Effector memory CD4-positive, alpha-beta T cell (primary cell): ENCODE data around the gene SLC12A9.
"Not testable (repeated sequence)": the region's sequence is repeated elsewhere in the genome, so short reads cannot be mapped to it uniquely, and the experiment has no call there.

Experiments used
- DNase-seq, 3 donors: peaks; one replicate each; pipeline ENCODE4 v3.0.0-alpha.2; 2020
- H3K27ac ChIP-seq: 2 replicates; pipeline ENCODE4 v1.7.0; 2013; ENCODE audit warnings: mild to moderate bottlenecking, low read length, moderate library complexity; ENCODE audit not compliant: insufficient read depth, poor library complexity, severe bottlenecking
- H3K27me3 ChIP-seq: replicated peaks from 2 replicates; pipeline ENCODE4 v1.7.0; 2013; ENCODE audit warnings: mild to moderate bottlenecking, low read length; ENCODE audit not compliant: insufficient read depth, control insufficient read depth, poor library complexity, severe bottlenecking
- H3K36me3 ChIP-seq: 2 replicates; pipeline ENCODE4 v1.7.0; 2013; ENCODE audit warnings: mild to moderate bottlenecking, low read length, moderate library complexity; ENCODE audit not compliant: control insufficient read depth, insufficient read depth
- H3K4me1 ChIP-seq: 2 replicates; pipeline ENCODE4 v1.7.0; 2013; ENCODE audit warnings: low read length, mild to moderate bottlenecking; ENCODE audit not compliant: control insufficient read depth, insufficient read depth, poor library complexity, severe bottlenecking
- H3K4me3 ChIP-seq: 2 replicates; pipeline ENCODE4 v1.7.0; 2013; ENCODE audit warnings: low read length, low read depth, mild to moderate bottlenecking; ENCODE audit not compliant: insufficient read depth, poor library complexity, severe bottlenecking
- H3K9me3 ChIP-seq: 2 replicates; pipeline ENCODE4 v1.7.0; 2013; ENCODE audit warnings: mild to moderate bottlenecking, low read length, moderate library complexity; ENCODE audit not compliant: control insufficient read depth

SLC12A9 gene

GRCh38 chr7:100816515-100816914 lies 36.0 kb upstream of the SLC12A9 start:
- H3K9me3 ChIP-seq, H3K27ac ChIP-seq, H3K4me3 ChIP-seq, DNase-seq, H3K27me3 ChIP-seq, H3K36me3 ChIP-seq, H3K4me1 ChIP-seq: not testable (repeated sequence)

GRCh38 chr7:100817097-100817496 lies 35.4 kb upstream of the SLC12A9 start:
- H3K27me3 ChIP-seq: no peaks in the 10 kb centered on the region
- no peaks in the 10 kb centered on the region for H3K36me3 ChIP-seq
- no peaks in the 10 kb centered on the region for H3K9me3 ChIP-seq
- H3K27ac ChIP-seq: no peak overlapping the region
- no peaks in the 10 kb centered on the region for H3K4me1 ChIP-seq
- H3K4me3 ChIP-seq: no peak overlapping the region
- no peak for DNase-seq

DNA sequence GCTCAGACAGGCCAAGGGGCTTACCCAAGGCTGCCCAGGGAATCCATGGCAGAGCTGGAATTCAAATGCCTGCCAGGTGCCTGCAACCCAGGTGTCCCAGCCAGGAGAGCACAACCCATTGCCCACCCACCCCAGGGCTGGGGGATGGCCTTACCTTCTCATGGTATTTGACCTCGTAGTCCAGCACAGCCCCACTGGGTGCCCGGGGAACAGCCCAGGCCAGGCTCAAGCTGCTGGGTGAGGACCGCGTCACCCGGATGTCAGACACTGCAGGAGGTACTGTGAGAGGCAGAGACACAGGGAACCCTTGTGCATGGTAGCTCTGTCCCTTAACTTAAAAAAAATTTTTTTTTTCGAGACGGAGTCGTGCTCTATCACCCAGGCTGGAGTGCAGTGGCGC lies 34.1 kb upstream of the SLC12A9 start:
- H3K9me3 ChIP-seq: no peaks in the 10 kb centered on the region
- no peaks in the 10 kb centered on the region for H3K27me3 ChIP-seq
- no peaks in the 10 kb centered on the region for H3K36me3 ChIP-seq
- no peak overlapping the region for H3K27ac ChIP-seq
- DNase-seq: no peak
- H3K4me3 ChIP-seq: no peak overlapping the region
- no peaks in the 10 kb centered on the region for H3K4me1 ChIP-seq

- DNase-seq: no peak
- Histone ChIP-seq H3K4me3 (no peak overlapping the region), H3K4me1 (no peaks in the 10 kb centered on the region), H3K27ac (no peak overlapping the region), H3K27me3 (no peaks in the 10 kb centered on the region), H3K9me3 (no peaks in the 10 kb centered on the region), H3K36me3 (no peaks in the 10 kb centered on the region)
Observed at GRCh38 chr7:100818825-100819224, 33.7 kb upstream of the SLC12A9 start.

DNA sequence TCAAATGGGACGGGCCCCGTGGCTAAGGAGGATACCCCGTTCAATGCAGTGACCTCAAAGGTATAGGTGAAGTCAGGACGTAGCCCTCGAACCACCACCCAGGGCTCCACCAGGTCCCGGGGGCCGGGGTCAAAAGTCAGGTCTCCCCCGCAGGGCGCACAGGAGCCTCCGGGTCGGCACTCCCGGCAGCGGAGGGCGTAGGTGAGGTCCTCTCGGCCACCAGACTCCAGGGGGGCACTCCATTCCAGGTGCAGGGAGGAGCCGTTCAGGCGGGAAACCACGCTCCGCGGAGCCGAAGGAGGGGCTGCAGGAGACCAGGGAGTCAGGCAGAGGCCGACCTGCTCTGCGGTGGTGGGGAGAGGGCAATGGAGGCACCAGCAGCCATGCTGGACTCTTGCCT lies 32.9 kb upstream of the SLC12A9 start:
- Histone ChIP-seq H3K4me3 (no peak overlapping the region), H3K9me3 (no peaks in the 10 kb centered on the region), H3K4me1 (no peaks in the 10 kb centered on the region), H3K27ac (no peak overlapping the region), H3K27me3 (no peaks in the 10 kb centered on the region), H3K36me3 (no peaks in the 10 kb centered on the region)
- DNase-seq: no peak

DNA sequence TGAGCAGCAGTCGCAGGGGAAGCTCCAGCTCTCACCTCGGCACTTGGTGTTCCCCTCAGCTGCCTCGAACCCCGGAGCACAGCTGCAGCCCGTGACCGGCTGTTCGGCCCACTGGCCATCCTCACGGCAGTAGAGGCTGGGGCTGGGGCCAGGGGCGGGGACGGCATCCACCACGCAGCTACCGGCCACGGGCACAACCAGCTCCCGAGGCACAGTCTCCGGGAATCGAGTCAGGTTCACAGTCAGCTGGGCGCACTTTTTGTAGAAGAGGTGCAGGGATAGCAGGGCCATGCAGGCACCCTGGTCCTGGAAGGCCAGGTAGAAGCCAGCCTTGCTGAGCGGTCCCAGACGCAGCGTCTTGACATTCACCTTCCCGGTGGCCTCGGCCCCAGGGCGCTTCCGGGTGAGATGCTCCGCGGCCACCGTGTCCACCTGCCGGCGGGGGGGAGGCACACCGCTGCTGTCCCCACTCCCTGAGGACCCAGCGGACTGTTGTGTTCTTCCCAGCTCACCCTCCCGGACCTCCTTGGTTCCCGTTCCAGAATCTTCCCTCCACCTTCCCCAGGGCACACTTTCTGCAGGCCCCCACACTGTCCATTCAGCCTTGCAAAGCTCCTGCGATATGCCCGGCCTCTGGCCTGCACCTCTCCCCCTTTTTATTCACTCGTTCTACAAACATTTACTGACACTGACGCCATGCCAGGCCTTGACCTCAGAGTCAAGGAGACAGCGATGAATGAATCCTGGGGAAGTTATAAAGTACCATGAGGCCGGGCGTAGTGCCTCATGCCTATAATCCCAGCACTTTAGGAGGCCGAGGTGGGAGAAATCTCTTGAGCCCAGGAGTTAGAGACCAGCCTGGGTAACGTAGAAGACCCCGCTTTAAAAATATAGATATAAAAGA lies 30.0 kb upstream of the SLC12A9 start:
- H3K4me1 ChIP-seq: peaks cover 6% of the 10 kb centered on the region
- no peak overlapping the region for H3K27ac ChIP-seq
- H3K27me3 ChIP-seq: peaks cover 12% of the 10 kb centered on the region
- no peaks in the 10 kb centered on the region for H3K9me3 ChIP-seq
- H3K4me3 ChIP-seq: no peak overlapping the region
- H3K36me3 ChIP-seq: no peaks in the 10 kb centered on the region
- no peak for DNase-seq

- H3K36me3 ChIP-seq: no peaks in the 10 kb centered on the region
- H3K4me1 ChIP-seq: peaks cover 12% of the 10 kb centered on the region
- H3K27me3 ChIP-seq: peaks cover 18% of the 10 kb centered on the region
- H3K9me3 ChIP-seq: no peaks in the 10 kb centered on the region
- H3K4me3 ChIP-seq: no peak overlapping the region
- no peak overlapping the region for H3K27ac ChIP-seq
- DNase-seq: no peak
Observed at GRCh38 chr7:100823140-100823525, 29.4 kb upstream of the SLC12A9 start.

- H3K27me3 ChIP-seq: peaks cover 18% of the 10 kb centered on the region
- H3K4me3 ChIP-seq: no peak overlapping the region
- no peaks in the 10 kb centered on the region for H3K36me3 ChIP-seq
- DNase-seq: no peak
- peaks cover 16% of the 10 kb centered on the region for H3K4me1 ChIP-seq
- no peak overlapping the region for H3K27ac ChIP-seq
- H3K9me3 ChIP-seq: no peaks in the 10 kb centered on the region
Observed at GRCh38 chr7:100823534-100823933, 29.0 kb upstream of the SLC12A9 start.

DNA sequence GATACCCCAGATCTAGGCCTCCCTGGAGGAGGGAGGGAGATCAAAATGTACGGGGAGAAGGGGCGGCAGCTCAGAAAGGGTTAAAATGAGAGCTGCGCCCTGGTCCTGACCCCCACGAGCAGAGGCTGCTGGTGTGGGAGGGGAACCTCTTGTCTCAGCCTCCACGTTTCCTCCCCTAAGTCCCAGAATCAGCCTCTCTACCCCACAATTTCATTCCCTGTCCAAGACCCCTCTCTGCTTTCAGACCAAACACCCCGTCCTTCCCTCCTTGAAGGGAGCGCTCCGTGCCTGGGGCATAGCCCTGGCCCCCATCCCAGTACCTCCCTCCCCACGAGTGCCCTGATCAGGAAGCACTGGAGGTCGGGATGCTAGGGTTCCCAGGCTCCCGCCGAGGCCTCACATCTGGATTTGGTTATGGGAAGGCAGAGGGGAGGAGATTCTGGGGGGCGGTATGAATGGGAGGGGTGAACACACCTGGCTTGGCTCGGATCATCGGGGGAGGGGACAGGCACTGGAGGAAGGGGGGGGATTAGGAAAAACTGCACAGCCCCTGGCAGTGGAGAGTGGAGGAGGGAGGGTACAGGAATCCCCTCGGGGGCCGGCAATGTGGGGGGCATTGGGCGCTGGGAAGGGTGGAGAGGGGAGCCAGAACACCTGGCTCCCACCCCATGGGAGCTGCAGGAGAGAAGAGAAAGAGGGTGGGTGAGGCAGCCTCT lies 27.9 kb upstream of the SLC12A9 start:
- H3K27ac ChIP-seq: no peak overlapping the region

DNA sequence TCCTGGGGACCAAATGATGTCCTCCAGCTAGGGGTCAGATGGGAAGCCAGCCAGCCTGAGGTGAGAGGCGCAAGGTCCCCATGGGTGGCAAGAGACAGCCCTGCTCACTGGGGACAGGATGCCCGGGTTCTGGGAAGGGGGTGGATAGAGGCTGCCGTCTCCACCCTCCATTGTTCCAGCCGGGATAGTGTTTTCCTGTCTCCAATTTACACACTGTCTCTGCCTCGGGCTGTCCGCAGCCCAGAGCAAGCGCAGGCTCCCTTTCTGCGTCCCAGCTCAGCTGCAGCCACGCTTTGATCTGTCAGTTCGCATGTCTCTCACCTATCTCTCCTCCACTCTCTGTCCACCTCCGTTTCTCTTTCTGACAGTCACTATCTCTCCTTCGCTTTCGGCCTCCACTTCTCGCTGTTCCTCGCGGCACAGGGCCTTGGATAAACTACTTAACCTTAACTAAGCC lies 27.3 kb upstream of the SLC12A9 start:
- no peak overlapping the region for H3K4me3 ChIP-seq
- H3K27me3 ChIP-seq: peaks cover 18% of the 10 kb centered on the region
- H3K36me3 ChIP-seq: no peaks in the 10 kb centered on the region
- peaks cover 19% of the 10 kb centered on the region for H3K4me1 ChIP-seq
- no peak overlapping the region for H3K27ac ChIP-seq
- H3K9me3 ChIP-seq: no peaks in the 10 kb centered on the region
- no peak for DNase-seq

More for the DNA sequence above, 27.9 kb upstream of the SLC12A9 start:
- peaks cover 18% of the 10 kb centered on the region for H3K27me3 ChIP-seq
- no peaks in the 10 kb centered on the region for H3K36me3 ChIP-seq
- no peaks in the 10 kb centered on the region for H3K9me3 ChIP-seq
- peaks cover 19% of the 10 kb centered on the region for H3K4me1 ChIP-seq
- no peak overlapping the region for H3K4me3 ChIP-seq
- DNase-seq: no peak
